PC-9 (cell line): ENCODE results near the gene GH2.
"Not testable (repeated sequence)": the region's sequence is repeated elsewhere in the genome, so short reads cannot be mapped to it uniquely, and the experiment has no call there.

Source experiments
- EZH2 ChIP-seq: fragments of 200-600 bp; sonication (generic); IDR thresholded peaks from 2 replicates; pipeline ENCODE4 v1.8.0; 2017; ENCODE audit warnings: antibody characterized with exemption, low read depth
- TF ChIP-seq, protein P1 (sequence below): fragments of 200-600 bp; sonication (generic); conservative IDR thresholded peaks from 2 replicates; pipeline ENCODE4 v1.6.1; 2017; ENCODE audit warnings: mixed run types, antibody characterized with exemption, mild to moderate bottlenecking, moderate library complexity

DNA sequence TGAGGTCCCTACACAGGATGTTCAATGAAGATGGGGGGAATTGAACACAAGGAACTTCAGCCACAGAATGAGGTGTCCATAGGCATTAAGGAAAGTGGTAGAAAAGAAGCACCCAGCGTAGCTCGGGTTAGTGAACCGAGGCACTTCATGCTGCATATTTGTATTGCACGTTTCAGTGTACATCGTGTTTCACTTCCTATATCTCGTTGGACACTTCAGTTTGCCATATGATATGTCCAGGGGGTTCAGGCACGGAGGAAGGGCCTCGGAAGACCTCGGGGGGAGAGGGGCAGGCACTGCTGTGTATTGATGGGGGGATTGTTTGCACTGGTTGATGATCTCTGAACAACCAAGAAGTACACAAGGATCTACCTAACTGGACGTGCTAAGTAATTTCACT is 34.0 kb upstream of the GH2 start:
- TF ChIP-seq, protein P1, sequence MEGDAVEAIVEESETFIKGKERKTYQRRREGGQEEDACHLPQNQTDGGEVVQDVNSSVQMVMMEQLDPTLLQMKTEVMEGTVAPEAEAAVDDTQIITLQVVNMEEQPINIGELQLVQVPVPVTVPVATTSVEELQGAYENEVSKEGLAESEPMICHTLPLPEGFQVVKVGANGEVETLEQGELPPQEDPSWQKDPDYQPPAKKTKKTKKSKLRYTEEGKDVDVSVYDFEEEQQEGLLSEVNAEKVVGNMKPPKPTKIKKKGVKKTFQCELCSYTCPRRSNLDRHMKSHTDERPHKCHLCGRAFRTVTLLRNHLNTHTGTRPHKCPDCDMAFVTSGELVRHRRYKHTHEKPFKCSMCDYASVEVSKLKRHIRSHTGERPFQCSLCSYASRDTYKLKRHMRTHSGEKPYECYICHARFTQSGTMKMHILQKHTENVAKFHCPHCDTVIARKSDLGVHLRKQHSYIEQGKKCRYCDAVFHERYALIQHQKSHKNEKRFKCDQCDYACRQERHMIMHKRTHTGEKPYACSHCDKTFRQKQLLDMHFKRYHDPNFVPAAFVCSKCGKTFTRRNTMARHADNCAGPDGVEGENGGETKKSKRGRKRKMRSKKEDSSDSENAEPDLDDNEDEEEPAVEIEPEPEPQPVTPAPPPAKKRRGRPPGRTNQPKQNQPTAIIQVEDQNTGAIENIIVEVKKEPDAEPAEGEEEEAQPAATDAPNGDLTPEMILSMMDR: not testable (repeated sequence)
- TF ChIP-seq EZH2: not testable (repeated sequence)
